ENCODE results near the gene TMUB2. TPM values are rescaled to one million over a fixed set of nuclear protein-coding genes. Genes with fewer than 3 reads are reported as not detected.

TMUB2 gene
- total and polyA plus RNA-seq, 10 donors, result 26.8 to 59.0 (median 43.6) TPM

- Histone ChIP-seq H3K36me3 (peaks cover 0 to 97% (median 92%) of the 10 kb centered on the region in 6 donors), H3K9me3 (no peaks in the 10 kb centered on the region), H3K4me1 (peaks cover 19 to 85% (median 53%) of the 10 kb centered on the region in 6 donors), H3K4me3 (no peak overlapping the region), H3K27ac (peak overlapping the region in 2 of 8 donors; percentile 72 to 100), H3K27me3 (replicated peaks in 1 of 7) (no peaks in the 10 kb centered on the region)
- intact Hi-C loops (cut with DNase I; ENCODE audit: low total_unique reads), result no loop called here
- DNase-seq, result no peak
- no peak for TF ChIP-seq POLR2AphosphoS5 (IDR thresholded peaks at IDR 0.05)
- TF ChIP-seq POLR2A (IDR thresholded peaks at IDR 0.05), result no peak
- 90 to 94% (median 93%) methylated on average over 17 to 30 of the region's 30 CpGs for WGBS, 5 donors
Measured at GRCh38 chr17:44211281-44212265, 24.8 kb downstream of the TMUB2 start.

GRCh38 chr17:44212507-44213402 is 26.0 kb downstream of the TMUB2 start:
- Histone ChIP-seq H3K36me3 (peaks cover 0 to 97% (median 82%) of the 10 kb centered on the region in 6 donors), H3K4me3 (no peak overlapping the region), H3K27me3 (replicated peaks in 1 of 7) (no peaks in the 10 kb centered on the region), H3K4me1 (peaks cover 31 to 97% (median 64%) of the 10 kb centered on the region in 6 donors), H3K27ac (peak overlapping the region in 3 of 8 donors; percentile 99 to 100 (median 100)), H3K9me3 (no peaks in the 10 kb centered on the region)
- DNase-seq, result peak; percentile 78
- intact Hi-C loops (cut with DNase I; ENCODE audit: low total_unique reads), result no loop called here
- TF ChIP-seq POLR2A (IDR thresholded peaks at IDR 0.05), result no peak
- peak in 2 of 3 donors; percentile 47 to 76 for TF ChIP-seq POLR2AphosphoS5 (IDR thresholded peaks at IDR 0.05)
- 82 to 92% (median 86%) methylated on average over 26 to 31 of the region's 31 CpGs for WGBS, 5 donors

GRCh38 chr17:44213403-44214229 is 26.8 kb downstream of the TMUB2 start:
- 88 to 91% (median 90%) methylated on average over 12 to 15 of the region's 15 CpGs for WGBS, 5 donors
- Histone ChIP-seq H3K27ac (peak overlapping the region in 4 of 8 donors; percentile 2 to 100 (median 100)), H3K4me1 (peaks cover 35 to 98% (median 70%) of the 10 kb centered on the region in 6 donors), H3K4me3 (no peak overlapping the region), H3K36me3 (peaks cover 0 to 89% (median 74%) of the 10 kb centered on the region in 6 donors), H3K9me3 (no peaks in the 10 kb centered on the region), H3K27me3 (replicated peaks in 1 of 7) (no peaks in the 10 kb centered on the region)
- peak; percentile 74 for DNase-seq
- intact Hi-C loops (cut with DNase I; ENCODE audit: low total_unique reads), result no loop called here
- TF ChIP-seq POLR2A (IDR thresholded peaks at IDR 0.05) (no peak), POLR2AphosphoS5 (IDR thresholded peaks at IDR 0.05) (no peak), CTCF (IDR thresholded peaks at IDR 0.05 in 8 of 11, conservative IDR thresholded peaks at IDR 0.05 in 3 of 11) (no peak)

GRCh38 chr17:44214230-44214494 is 27.4 kb downstream of the TMUB2 start:
- WGBS, 5 donors, result 88 to 100% (median 96%) methylated on average over 1 of the region's 1 CpG; no CpG with 5 or more reads in 1 of the 5 donors
- peaks cover 0 to 83% (median 68%) of the 10 kb centered on the region in 6 donors for H3K36me3 ChIP-seq
- no peaks in the 10 kb centered on the region for H3K9me3 ChIP-seq
- TF ChIP-seq POLR2A (IDR thresholded peaks at IDR 0.05) (no peak), CTCF (IDR thresholded peaks at IDR 0.05 in 8 of 11, conservative IDR thresholded peaks at IDR 0.05 in 3 of 11) (no peak), POLR2AphosphoS5 (IDR thresholded peaks at IDR 0.05) (no peak)
- H3K4me1 ChIP-seq, result peaks cover 35 to 92% (median 70%) of the 10 kb centered on the region in 6 donors
- H3K27ac ChIP-seq, result peak overlapping the region in 5 of 8 donors; percentile 2 to 100 (median 99)
- DNase-seq, result no peak
- H3K27me3 ChIP-seq (replicated peaks in 1 of 7), result no peaks in the 10 kb centered on the region
- H3K4me3 ChIP-seq, result no peak overlapping the region
- intact Hi-C loops (cut with DNase I; ENCODE audit: low total_unique reads), result no loop called here

Measured in spleen (tissue), 11 donors.